ENCODE results near the gene ASB2. TPM values are rescaled to one million over a fixed set of nuclear protein-coding genes. Genes with fewer than 3 reads are reported as not detected.

The ASB2 gene
- polyA plus RNA-seq, 1 of the 3 experiments (the other 2 are of a cell fraction): 0.15 TPM

GRCh38 chr14:93929048-93929535, 47.3 kb downstream of the ASB2 start:
- Histone ChIP-seq H3K79me2 (ENCODE audit: insufficient read depth) (no peaks in the 10 kb centered on the region), H3K27ac (ENCODE audit: low read depth in 2 of 2, low read length in 1 of 2) (no peak overlapping the region), H3K4me2 (no peak overlapping the region), H3K9ac (no peak overlapping the region), H2AFZ (ENCODE audit: low read depth) (no peak overlapping the region), H3K4me1 (ENCODE audit: control insufficient read depth in 1 of 2, insufficient read depth in 2 of 2, low read depth in 1 of 2, low read length in 1 of 2) (no peaks in the 10 kb centered on the region), H3F3A (replicated peaks; ENCODE audit: insufficient read depth) (no peaks in the 10 kb centered on the region), H3K4me3 (ENCODE audit: low read depth in 2 of 2, low read length in 1 of 2) (no peak overlapping the region), H3K27me3 (ENCODE audit: insufficient read depth) (no peaks in the 10 kb centered on the region), H4K20me1 (ENCODE audit: insufficient read depth) (no peaks in the 10 kb centered on the region), H3K36me3 (replicated peaks in 1 of 2; ENCODE audit: control insufficient read depth in 1 of 2, insufficient read depth in 2 of 2, low read length in 1 of 2) (no peaks in the 10 kb centered on the region), H3K9me2 (no peaks in the 10 kb centered on the region), H3K9me3 (no peaks in the 10 kb centered on the region)
- ChIA-PET CTCF (interaction anchor here (1.1 to 1.4 kb wide), 3 partner anchors 10 to 275 kb away, joined by 4 to 5 read pairs (median 4); partner anchors contain the start of gene IFI27L2), POLR2A (no interaction called here)
- TF ChIP-seq JUND (IDR thresholded peaks at IDR 0.05) (no peak), RCOR1 (IDR thresholded peaks at IDR 0.05; ENCODE audit: low read length) (no peak), TAF1 (IDR thresholded peaks at IDR 0.05; ENCODE audit: borderline replicate concordance, low read depth, low read length) (no peak), IRF3 (IDR thresholded peaks at IDR 0.05; ENCODE audit: low read depth, low read length) (no peak), SMC3 (IDR thresholded peaks at IDR 0.05; ENCODE audit: low read depth, low read length) (no peak), FOXM1 (IDR thresholded peaks at IDR 0.05; ENCODE audit: low read depth) (no peak), YY1 (IDR thresholded peaks at IDR 0.05; ENCODE audit: low read depth) (no peak), RFX5 (IDR thresholded peaks at IDR 0.05; ENCODE audit: low read length) (no peak), POLR2AphosphoS5 (IDR thresholded peaks at IDR 0.05; ENCODE audit: low read depth, low read length) (no peak)
- 80% methylated on average over 2 of the region's 13 CpGs for WGBS (ENCODE audit: low lambda C conversion rate)
- DNase-seq: no peak

- Histone ChIP-seq H3K79me2 (ENCODE audit: insufficient read depth) (no peaks in the 10 kb centered on the region), H3K9me2 (no peaks in the 10 kb centered on the region), H3K36me3 (replicated peaks in 1 of 2; ENCODE audit: control insufficient read depth in 1 of 2, insufficient read depth in 2 of 2, low read length in 1 of 2) (no peaks in the 10 kb centered on the region), H3K27ac (ENCODE audit: low read depth in 2 of 2, low read length in 1 of 2) (no peak overlapping the region), H3K4me2 (no peak overlapping the region), H3K9ac (no peak overlapping the region), H3K27me3 (ENCODE audit: insufficient read depth) (no peaks in the 10 kb centered on the region), H2AFZ (ENCODE audit: low read depth) (no peak overlapping the region), H4K20me1 (ENCODE audit: insufficient read depth) (no peaks in the 10 kb centered on the region), H3F3A (replicated peaks; ENCODE audit: insufficient read depth) (no peaks in the 10 kb centered on the region), H3K4me1 (ENCODE audit: control insufficient read depth in 1 of 2, insufficient read depth in 2 of 2, low read depth in 1 of 2, low read length in 1 of 2) (no peaks in the 10 kb centered on the region), H3K9me3 (no peaks in the 10 kb centered on the region), H3K4me3 (ENCODE audit: low read depth in 2 of 2, low read length in 1 of 2) (no peak overlapping the region)
- 69% methylated on average over 18 of the region's 26 CpGs for WGBS (ENCODE audit: low lambda C conversion rate)
- CTCF ChIA-PET: interaction anchor here (1.2 to 1.9 kb wide), 3 partner anchors 9 to 274 kb away, joined by 4 to 5 read pairs (median 5); no protein-coding TSS in a partner anchor
- TF ChIP-seq IRF3 (IDR thresholded peaks at IDR 0.05; ENCODE audit: low read depth, low read length) (no peak), REST (IDR thresholded peaks at IDR 0.05; ENCODE audit: low read depth, low read length) (0 out of 2 replicates have a peak, but pooled peaks have one; percentile 13)
- no peak for DNase-seq
- POLR2A ChIA-PET: no interaction called here
Observed at GRCh38 chr14:93928184-93929047, 48.0 kb downstream of the ASB2 start.

Measured in SK-N-SH (cell line).